GM18858 (cell line): ENCODE data around the gene DCTN4.
A peak's percentile ranks its signal among the peaks of the same experiment; 100 is the strongest.
"Not testable (repeated sequence)": the region's sequence is repeated elsewhere in the genome, so short reads cannot be mapped to it uniquely, and the experiment has no call there.

ENCODE experiments used
- ATAC-seq: cut with Tn5 transposase; IDR thresholded peaks from one replicate; pipeline ENCODE4 v1.9.1; 2021; ENCODE audit not compliant: unreplicated experiment

The DCTN4 gene

GRCh38 chr5:150758531-150759333, at the start of gene DCTN4:
Gene DCTN4 (minus strand): TSS chr5:150759017. CDS start chr5:150758993, 24 bp downstream.
- peak; percentile 96 for ATAC-seq

- no peak for ATAC-seq
Measured at GRCh38 chr5:150804388-150804787, 45.6 kb upstream of the DCTN4 start.

GRCh38 chr5:150801117-150801927, 42.5 kb upstream of the DCTN4 start:
- no peak for ATAC-seq

GRCh38 chr5:150797384-150797783, 38.6 kb upstream of the DCTN4 start:
- no peak for ATAC-seq

GRCh38 chr5:150794927-150795326, 36.1 kb upstream of the DCTN4 start:
- no peak for ATAC-seq

GRCh38 chr5:150793423-150793888, 34.6 kb upstream of the DCTN4 start:
- not testable (repeated sequence) for ATAC-seq

GRCh38 chr5:150791536-150791935, 32.7 kb upstream of the DCTN4 start:
- ATAC-seq = no peak

- ATAC-seq = peak; percentile 88
Measured at GRCh38 chr5:150789943-150790611, 31.3 kb upstream of the DCTN4 start.

- no peak for ATAC-seq
Measured at GRCh38 chr5:150789450-150789849, 30.6 kb upstream of the DCTN4 start.

GRCh38 chr5:150788977-150789376, 30.2 kb upstream of the DCTN4 start:
- ATAC-seq = no peak

GRCh38 chr5:150787656-150788055, 28.8 kb upstream of the DCTN4 start:
- ATAC-seq = no peak

- ATAC-seq = no peak
Measured at GRCh38 chr5:150786876-150787275, 28.1 kb upstream of the DCTN4 start.

GRCh38 chr5:150785950-150786349, 27.1 kb upstream of the DCTN4 start:
- ATAC-seq = no peak

- peak; percentile 38 for ATAC-seq
Measured at GRCh38 chr5:150783422-150783928, 24.7 kb upstream of the DCTN4 start.

GRCh38 chr5:150782850-150783249, 24.0 kb upstream of the DCTN4 start:
- ATAC-seq = no peak

GRCh38 chr5:150781706-150782614, 23.1 kb upstream of the DCTN4 start:
- no peak for ATAC-seq

GRCh38 chr5:150780816-150781221, 22.0 kb upstream of the DCTN4 start:
- ATAC-seq = no peak

- peak; percentile 46 for ATAC-seq
Measured at GRCh38 chr5:150780187-150780692, 21.4 kb upstream of the DCTN4 start.

- ATAC-seq = no peak
Measured at GRCh38 chr5:150779397-150780186, 20.8 kb upstream of the DCTN4 start.
